Femur (tissue), 1 donor: ENCODE data around the gene GFPT2.

Source experiments
- DNase-seq: peaks from one replicate; pipeline ENCODE4 v3.0.0-alpha.2; 2017

GFPT2 gene

DNA sequence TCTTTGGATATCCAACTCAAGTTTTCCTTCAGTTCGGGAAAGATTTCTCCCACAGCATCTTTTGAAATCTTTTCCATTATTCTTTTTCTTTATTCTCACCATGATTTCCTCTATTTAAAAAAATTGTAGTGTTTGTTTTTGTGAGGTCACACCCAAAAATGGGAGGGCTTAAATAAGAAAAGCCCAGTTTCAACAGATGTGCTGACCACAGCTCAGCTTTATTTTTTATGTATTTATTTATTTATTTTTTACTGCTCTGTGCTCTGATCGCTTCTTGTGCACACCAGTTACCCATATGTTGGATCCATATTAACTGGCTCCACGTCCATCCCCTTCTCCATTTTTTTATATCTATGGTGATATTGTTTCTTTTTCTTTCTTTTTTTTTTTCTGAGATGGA is 20.3 kb downstream of the GFPT2 start:
- no peak for DNase-seq

DNA sequence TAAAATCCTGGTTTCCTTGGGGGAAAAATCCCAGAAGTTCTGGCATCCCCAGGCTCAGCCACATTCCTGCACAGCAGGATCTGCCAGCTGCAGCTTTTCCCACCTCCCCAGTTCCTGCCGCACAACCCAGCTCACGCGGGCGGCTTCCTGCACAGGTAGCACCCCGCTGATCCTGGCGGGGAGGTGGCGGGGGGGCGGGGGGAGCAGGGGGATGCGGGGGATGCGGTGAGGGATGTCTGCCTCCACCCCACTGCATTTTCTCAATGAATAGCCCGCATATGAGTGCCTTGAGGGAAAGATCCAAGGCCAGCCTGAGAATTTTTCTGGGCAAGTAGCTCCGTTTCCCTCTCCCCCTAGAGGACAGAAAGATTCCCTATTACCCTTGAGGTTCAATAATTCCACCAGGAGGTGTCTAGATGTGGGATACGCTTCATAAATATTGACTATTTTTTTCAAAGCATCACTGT is 21.1 kb downstream of the GFPT2 start:
- DNase-seq, result no peak

DNA sequence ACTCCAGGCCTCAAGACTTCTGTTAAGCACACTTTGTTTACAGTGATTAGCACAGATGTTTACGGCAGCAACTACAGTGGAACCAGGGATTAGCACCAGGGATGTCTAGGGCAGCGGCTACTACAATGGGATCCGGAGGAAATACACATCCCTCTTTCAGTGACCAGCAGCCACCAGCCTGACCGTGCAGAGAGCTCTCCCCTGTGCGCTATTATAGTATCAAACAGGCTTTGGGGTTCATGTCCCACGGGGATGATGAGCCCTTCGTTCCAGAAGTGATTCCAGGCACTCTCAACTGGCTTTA is 21.5 kb downstream of the GFPT2 start:
- no peak for DNase-seq

DNA sequence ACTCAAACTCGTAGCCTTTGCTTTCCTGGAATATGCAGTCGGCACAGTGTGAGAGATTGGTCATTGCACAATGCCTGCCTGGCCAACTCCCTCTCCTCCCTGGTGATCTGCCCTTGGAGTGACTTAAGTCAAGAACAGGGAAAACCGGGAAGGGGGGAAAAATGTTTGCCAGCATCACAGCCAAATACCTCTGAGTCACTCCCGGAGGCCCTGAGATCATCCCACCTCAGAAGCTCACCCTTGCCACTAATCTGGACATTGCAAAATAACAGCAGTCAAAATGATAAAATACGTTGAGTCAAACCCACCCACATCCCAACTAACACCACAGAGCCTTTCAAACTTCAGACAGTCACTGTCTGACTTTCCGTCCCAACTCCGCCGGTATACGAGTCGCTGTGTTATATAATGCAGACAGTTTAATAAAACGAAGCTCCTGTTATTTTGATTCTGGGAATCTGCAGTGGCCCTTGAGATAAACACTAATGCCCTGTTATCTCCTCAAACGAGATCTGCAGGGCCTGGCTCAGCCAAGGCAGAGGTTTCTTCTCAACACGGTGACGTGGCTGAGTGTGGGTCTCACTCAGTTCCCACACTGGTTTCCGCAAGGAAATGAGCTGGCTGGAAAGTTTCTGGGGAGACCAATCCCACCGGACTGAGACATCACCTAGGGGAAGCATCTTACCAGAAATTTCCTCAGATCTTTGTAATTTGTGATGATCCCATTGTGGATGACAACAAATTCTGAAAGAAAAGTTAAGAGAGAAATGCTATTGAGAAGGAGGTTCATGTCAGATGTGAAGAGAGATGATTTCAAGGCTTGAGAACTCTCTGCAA is 22.1 kb downstream of the GFPT2 start:
- no peak for DNase-seq

DNA sequence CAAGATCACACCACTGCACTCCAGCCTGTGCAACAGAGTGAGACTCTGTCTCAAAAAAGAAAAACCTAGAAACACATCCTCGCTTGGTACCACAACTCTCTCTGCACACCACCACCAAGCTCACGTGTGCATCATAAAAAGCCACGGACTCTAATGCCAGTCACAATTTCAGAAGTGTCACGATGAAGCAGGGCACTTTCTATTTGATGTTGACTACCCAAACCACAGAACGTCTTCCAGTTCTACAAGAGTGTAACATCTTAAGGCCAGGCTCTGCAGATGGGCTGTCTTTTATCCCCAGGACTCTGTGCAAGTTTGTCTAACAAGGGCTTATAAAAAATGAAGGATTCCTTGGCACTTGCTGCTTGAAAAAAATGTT is 22.9 kb downstream of the GFPT2 start:
- no peak for DNase-seq

DNA sequence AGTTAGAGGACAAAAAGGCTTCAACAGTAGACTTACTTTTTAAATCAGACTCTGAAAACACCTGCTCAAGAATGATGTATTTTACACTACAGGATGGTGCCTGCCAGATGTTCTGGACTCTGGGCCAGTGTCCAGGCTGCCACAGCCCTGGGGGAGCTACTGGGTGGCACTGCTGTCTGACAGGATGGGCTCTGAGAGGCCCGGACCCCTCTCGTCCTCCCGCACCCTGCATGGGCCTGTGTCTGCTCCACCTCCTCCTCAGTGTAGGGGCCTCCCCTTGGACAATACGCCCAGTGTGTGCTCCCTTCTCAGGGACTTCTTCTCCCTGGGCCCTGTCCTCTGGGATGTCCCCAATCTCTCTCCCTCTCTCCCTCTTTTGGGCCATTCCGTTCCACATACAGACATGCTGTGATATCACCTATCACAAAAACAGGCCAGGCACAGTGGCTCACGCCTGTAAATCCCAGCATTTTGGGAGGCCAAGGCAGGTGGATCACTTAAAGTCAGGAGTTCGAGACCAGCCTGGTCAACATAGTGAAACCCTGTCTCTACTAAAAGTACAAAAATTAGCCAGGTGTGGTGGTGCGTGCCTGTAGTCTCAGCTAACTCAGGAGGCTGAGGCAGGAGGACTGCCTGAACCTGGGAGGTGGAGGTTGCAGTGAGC is 23.4 kb downstream of the GFPT2 start:
- DNase-seq, result no peak

DNA sequence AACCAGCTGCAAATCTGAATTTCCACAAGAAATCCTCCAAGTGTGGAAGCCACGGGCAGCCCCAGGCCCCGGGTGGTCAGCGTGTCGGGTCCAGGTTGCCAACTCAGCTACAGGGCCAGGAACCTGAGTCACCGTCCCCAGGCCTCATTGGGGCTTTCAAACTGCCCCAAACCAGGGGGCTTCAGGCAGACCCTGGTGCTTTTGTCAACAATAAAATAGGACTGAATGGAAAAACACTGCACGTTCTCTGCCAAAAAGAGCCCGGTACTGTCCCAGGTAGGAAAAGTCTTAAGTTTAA is 24.0 kb downstream of the GFPT2 start:
- no peak for DNase-seq

DNA sequence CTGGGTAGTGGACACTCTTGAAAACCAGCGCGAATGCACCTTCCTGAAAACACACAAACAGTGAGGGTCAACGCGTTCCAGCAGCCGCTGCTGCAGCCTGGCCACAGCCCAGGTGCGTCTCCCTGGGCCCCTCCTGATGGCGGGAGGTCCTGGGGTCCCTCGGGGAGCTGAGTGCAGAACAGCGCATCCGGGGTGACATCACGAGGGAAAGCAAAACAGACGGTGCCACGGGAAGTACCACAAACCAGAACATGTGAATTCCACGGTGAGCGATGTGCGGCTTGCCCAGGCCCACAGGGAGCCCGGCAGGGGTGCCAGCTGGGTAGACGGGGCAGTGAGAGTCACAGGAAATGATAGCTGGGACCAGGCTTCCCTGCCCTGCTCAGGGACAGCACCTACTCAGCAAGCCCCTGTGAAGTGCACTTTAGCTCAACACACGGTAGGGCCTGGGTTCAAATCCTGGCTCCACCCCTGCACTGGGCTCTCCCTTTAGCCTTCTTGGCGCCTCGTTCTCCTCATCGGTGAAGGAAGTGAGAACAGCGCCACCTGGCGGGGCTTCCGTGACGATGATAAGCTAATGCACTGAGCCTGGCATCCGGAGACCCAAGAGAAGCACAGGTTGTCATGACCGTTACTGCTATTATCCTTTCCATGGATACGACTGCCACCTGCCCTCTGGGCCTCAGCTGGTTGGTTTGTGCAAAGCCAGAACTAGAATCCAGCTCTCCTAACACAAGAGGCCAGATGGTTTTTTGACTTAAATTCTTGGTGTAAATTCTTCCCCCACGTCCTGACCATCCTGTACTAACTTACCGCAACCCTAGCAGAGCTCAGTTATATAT is 24.6 kb downstream of the GFPT2 start:
- peak; percentile 74 for DNase-seq

DNA sequence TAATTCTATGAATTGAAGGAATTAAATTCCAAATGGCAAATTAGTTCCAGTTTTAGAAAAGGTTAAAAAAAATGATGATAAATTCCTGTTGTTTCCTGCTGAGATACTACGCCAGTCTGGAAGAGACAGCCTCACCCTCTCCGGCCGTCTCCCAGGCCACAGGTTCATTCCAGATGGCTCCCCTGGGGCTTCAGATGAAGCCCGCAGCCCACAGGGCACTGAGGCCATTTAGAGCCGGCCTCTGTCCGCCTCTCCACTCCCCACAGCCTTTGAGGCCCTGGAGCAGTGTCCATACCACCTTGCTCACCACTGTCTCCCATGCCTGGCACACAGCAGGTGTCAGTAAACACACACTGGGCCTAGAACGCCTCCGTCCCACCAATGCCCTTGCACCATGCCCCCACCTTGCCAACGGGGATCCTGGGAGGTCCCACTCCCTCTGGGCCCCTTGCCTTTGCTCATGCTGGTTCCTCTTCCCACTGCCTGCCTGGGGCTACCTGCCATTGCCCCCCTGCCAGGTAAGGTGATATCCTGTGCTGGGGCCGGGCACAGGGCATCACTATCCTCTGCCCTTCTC is 26.1 kb downstream of the GFPT2 start:
- no peak for DNase-seq

DNA sequence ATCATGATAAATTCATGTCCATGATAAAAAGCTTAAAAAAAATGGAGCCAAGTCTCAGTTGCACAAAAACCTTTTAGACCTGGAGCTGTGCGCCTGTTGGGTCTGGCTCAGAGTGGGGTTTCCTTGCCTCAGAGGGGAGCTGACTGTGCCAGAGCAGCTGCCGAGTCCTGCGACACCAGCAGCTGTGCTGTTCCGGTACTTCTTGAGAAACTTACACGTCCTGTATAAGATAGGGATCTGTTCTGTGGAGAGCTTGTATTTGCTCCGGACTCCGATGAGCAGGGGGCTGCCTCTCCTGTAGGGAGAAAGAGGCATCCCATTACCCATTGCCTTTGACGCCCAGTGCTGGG is 28.6 kb downstream of the GFPT2 start:
- DNase-seq, result no peak

DNA sequence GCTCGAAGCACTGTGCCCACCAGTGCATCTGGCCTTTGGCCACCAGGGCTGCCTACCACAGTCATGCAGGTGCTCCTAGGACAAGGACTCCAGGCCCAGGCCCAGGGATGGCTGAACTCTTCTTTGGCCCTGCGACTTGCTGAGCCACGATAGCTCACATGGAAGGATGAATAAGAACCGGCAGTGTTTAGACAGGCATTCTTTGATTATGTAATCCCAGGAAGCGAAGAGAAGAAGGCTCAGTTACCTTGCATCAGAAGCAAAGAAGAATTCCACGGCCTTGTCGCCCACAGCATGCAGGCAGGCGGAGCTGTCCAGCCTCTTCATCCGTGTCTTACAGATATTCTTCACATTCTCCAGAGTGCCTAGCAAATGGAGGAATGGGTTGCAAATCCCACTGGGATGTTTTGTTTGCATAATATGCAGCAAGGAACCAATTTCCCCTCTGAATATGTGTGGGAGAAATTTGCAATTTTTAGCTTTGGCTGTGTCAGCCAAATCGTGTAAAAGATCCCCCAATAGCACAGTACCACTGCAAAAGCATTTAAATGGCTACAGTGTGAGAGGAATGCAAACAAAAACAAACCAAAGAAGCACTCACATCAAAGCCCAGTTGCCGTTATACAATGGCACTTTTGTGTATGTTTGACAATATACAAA is 29.1 kb downstream of the GFPT2 start:
- DNase-seq, result no peak

DNA sequence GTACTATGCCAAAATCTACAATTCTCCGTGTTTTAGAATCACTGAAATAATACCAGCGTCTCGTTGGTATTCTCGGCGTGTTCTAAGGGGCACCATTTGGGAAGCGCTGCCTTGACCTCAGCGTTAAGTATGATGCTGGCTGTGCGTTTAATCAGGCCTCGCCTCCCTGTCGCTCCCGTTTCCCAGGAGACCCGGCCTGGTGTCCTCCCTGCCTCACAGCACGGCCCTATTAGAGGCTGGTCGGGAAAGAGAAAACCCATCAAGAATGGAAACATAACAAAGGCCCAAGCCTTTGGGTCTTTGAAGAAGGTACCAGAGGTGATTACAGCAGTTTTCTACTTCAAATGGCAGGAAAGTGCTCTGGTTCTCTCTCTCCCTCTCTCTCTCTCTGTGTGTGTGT is 30.0 kb downstream of the GFPT2 start:
- no peak for DNase-seq

DNA sequence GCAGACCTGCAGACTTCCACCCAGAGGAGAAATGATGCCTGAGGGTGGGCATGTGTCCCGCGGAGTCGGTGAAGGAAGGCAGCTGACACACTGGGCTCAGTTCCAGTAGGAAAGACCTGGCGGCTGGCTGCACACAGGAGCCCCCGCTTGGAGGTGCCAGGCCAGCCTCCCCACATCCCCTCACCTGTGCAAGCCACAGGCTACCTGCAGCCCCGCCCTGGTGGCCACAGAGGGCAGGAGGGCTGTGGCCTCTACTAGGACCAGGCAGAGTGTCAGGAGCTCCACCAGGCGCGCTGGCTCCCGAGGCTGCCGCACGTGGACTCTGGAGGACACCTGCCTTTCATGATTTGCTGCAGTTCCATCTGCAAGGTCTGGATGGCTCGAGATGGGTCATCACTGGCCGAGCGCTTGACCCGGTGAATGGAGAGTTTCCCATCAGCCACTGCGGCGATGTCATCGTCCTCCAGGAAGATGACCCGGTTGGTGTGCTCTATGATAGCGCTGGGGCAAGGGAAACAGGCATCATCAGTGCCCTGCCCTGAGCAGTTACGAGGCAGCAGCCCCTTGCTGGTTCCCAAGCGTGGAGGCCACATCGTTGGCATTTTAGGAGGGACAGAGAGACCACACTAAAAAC is 34.6 kb downstream of the GFPT2 start:
- DNase-seq, result no peak

DNA sequence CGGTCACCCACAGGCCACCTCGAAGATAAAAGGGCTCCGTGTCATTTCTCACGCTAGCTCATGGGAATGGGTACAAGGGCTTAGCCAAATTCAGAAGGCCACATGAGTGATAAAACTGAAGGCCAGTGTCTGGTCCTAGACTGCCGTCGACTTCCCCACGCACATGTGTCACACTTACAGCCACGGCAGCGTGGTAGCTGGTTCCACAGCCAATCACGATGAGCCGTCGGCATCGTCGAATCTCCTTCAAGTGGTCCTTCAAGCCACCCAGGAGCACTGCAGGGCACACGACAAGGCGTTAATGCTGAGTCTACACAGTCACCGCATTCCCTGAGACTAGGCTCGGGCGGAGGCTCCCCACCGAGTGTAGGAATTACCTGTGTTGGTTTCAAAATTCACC is 36.5 kb downstream of the GFPT2 start:
- no peak for DNase-seq

DNA sequence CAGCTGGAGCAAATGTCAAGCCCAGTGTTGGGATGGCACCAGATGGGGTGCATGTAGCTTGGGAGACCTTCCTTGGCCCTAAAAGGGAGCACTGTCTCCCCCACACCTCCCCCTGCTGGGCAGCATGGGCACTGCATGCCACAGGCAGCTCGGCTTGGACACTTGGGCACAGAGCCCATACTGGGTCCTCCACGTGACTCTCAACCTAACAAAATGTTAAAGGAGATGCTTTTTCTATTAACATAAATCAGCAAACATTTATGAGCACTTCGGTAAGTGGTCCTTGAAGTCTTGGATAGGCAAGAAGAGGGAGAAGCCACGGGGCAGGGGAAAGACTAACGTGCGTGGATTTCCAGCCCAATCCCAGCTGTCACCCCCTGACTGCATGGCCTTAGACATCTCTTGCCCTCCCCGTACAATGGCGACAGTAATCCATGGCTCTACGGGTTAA is 37.3 kb downstream of the GFPT2 start:
- DNase-seq, result peak; percentile 64

DNA sequence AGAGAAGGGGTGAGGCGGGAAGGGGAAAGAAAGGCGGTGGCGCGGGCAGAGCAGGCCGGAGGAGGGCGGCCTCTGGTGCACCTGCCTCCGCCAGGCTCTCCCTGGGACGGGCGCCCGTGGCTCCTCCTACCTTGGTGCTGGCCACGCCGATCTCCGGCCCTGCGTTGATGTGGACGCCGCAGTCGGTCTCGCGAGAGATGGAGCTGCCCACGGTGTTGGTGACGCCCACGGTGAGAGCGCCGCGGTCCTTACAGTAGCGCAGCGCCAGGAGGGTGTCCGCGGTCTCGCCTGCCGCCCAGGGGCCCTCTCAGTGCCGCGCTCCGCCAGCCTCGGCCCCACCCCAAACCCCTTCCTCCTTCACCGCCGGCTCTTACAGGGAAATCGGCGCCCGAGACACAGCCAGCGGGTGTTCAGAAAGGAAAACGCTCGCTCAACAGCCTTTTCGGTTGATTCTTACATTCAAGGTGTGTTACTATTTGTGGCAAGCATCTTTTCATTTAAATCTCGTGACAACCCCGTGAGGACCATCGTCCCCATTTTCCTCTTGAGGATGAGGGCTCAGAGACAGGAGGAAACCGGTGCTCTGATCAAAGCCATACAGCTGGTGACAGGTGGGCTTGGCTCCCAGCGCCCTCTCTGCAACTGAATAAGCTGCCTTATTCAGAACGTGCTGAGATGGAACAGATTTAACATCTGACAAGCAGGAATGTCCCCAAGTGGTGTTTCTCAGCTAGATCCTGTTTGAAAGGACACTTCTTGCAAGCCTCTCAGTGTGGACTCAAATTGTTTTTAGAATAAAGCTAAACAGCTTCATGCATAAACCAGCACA is 39.2 kb downstream of the GFPT2 start:
- peak; percentile 79 for DNase-seq

DNA sequence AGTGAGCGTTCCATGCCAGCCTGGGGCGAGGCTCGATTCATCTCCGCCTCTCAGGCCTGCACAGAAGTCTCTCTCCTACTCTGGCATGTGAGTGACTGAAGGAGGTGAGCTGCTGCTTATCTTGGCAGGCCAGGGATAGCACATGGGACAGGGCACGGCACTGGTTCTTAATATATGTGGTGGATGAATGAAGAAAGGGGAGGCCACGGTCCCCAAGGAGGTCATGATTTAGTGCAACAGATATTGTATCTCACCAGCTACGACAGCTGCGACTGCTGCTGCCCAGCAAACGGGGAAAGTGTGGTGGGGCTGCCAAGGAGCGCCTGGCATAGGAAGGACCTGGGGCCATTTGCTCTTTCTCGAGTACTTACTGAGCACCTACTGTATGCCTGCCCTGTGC is 41.9 kb downstream of the GFPT2 start:
- no peak for DNase-seq

DNA sequence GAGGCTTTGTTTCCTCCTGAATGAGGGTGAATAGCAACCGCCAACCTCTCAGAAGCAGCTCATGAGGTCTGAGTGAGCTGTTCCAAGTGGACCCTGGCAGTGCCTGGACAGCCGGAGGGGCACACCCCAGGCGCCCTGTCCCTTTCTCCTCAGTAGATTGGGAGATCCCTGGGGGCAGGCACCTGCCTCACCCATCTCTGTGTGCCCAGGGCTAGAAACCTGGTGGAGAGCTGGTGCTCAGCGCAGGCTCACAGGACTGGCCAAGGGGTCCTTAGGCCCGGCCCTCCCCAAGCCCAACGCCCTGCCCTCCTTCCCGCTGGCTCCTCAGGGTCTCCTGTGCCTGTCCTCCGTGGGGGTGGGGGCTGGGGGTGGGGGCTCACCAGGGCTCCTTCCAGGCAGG is 46.3 kb downstream of the GFPT2 start:
- no peak for DNase-seq

DNA sequence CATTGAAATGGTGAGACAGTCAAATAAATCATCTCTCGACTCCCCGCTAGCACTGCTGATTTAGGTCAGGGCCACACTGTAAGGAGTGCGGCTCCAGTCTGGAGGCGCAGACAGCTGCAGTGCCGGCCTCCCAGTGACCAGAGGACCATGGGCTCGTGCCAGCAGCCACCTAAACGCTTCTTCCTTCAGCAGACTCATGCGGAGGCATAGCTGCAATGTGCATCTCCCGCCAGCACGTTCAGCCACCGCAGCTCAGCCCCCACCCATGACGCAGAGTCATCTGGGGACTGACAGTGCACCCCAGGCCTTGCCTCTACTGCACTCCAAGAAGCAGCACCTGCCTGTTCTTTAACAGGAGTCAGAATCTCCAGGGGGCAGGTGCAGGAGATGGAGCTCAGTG is 47.7 kb downstream of the GFPT2 start:
- DNase-seq, result no peak

DNA sequence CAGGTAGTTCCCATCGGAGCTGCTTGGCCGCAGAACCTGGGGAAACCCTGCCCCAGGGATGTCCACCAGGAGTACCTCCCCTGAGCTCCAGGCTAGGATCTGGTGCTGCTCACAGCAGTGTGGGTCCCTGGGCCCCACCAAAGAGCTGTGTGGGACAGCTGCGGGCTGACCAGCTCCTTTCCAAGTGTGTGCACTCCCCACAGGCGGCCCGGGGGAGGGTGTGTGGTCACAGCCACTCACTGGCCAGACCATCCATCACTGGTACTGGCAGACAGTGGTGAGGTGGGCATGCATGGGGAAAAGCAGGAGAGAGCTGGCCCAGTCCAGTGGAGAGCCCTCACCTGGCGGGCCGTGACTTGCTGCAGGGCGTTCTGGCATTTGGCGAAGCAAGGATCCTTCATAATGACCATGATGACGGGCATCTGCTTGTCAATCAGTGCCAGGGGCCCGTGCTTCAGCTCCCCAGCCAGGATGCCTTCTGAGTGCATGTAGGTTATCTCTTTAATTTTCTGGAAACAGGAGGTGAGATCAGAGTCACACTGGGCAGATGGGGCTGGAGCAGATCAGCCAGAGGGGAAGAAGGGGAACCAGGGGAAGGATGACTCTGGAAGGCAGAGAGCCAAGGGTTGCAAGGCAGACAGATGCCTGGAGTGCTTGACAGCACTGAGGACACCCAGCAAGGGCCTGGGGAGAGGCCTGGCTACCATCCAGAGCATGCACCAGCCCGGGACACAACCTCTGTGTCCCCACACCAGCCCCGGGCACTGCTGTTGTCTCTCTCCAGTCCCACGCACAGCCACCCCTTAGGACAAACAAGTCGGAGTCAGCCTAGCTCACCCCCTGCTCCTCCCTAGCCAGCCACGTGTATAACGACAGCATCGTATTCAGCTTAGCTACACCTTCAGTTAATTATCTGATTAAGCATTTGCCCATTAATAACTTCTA is 48.4 kb downstream of the GFPT2 start:
- DNase-seq, result no peak

DNA sequence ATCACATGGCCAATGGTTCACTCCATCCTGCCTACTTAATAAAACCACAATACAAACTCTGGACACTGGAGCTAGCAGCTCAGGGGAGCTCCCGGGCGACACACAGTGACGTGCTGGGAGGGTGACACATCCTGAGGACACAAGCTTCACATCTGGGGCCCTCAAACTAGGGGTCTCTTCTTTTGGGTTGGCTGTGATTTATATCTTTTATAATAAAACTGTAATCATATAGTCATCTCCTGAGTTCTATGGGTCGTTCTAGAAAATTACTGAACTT is 49.2 kb downstream of the GFPT2 start:
- DNase-seq, result no peak
